A673 (cell line): ENCODE measurements around the gene KCNQ4. TPM values are rescaled to one million over a fixed set of nuclear protein-coding genes. Genes with fewer than 3 reads are reported as not detected.

Experiments used
- BruUV-seq: library from RNA; stranded (reverse); fragments of 400-500 nt; replicated peaks from 2 replicates; lab custom pipeline; 2021; lab: Mats Ljungman, UMichigan
- CTCF ChIA-PET: fragments of 300-600 bp; sonication (Branson Sonifier 250); formaldehyde crosslinking; loops from one replicate; lab custom pipeline; 2022; ENCODE audit warnings: antibody characterized with exemption; lab: Charles Lee
- POLR2A ChIA-PET: fragments of 300-600 bp; sonication (Branson Sonifier 250); formaldehyde crosslinking; loops from one replicate; lab custom pipeline; 2022; ENCODE audit warnings: antibody characterized with exemption; ENCODE audit not compliant: low non-redundant PET; lab: Charles Lee
- DNase-seq: peaks from one replicate; pipeline ENCODE4 v3.0.0-alpha.2; 2015; ENCODE audit warnings: low spot score
- H3K27ac ChIP-seq: fragments of 200-600 bp; sonication (generic); 2 replicates; pipeline ENCODE4 v1.5.1; 2016; ENCODE audit warnings: mixed run types, low read depth, mild to moderate bottlenecking, mixed read lengths, antibody characterized with exemption, low read length; ENCODE audit not compliant: poor library complexity, severe bottlenecking
- H3K27me3 ChIP-seq: fragments of 200-600 bp; sonication (generic); replicated peaks from 2 replicates; pipeline ENCODE4 v1.6.1; 2017; ENCODE audit warnings: mixed run types, low read depth, mild to moderate bottlenecking, mixed read lengths, antibody characterized with exemption, low read length; ENCODE audit not compliant: insufficient read depth, poor library complexity
- H3K36me3 ChIP-seq: fragments of 200-600 bp; sonication (generic); 2 replicates; pipeline ENCODE4 v1.6.1; 2016; ENCODE audit warnings: mixed run types, mild to moderate bottlenecking, mixed read lengths, antibody characterized with exemption, low read length; ENCODE audit not compliant: insufficient read depth, poor library complexity, severe bottlenecking
- H3K4me1 ChIP-seq: fragments of 200-600 bp; sonication (generic); 2 replicates; pipeline ENCODE4 v1.6.1; 2017; ENCODE audit warnings: mixed run types, mild to moderate bottlenecking, mixed read lengths, antibody characterized with exemption, low read length; ENCODE audit not compliant: insufficient read depth, poor library complexity, severe bottlenecking
- H3K4me3 ChIP-seq: fragments of 200-600 bp; sonication (generic); 2 replicates; pipeline ENCODE4 v1.5.1; 2016; ENCODE audit warnings: low read depth, mixed run types, mild to moderate bottlenecking, mixed read lengths, low read length; ENCODE audit not compliant: poor library complexity, severe bottlenecking
- H3K9me3 ChIP-seq: fragments of 200-600 bp; sonication (generic); 2 replicates; pipeline ENCODE4 v1.6.1; 2016; ENCODE audit warnings: mixed run types, low read depth, mild to moderate bottlenecking, mixed read lengths, antibody characterized with exemption, low read length; ENCODE audit not compliant: poor library complexity, severe bottlenecking
- EZH2 ChIP-seq: fragments of 200-600 bp; sonication (generic); IDR thresholded peaks from 2 replicates; pipeline ENCODE4 v1.6.1; 2017; ENCODE audit warnings: borderline replicate concordance, low read depth, mild to moderate bottlenecking, mixed read lengths, antibody characterized with exemption, low read length; ENCODE audit not compliant: poor library complexity, severe bottlenecking
- intact Hi-C: fragments of 100-400 bp; cut with micrococcal nuclease; formaldehyde crosslinking; loops from one replicate; pipeline ENCODE4 v1.10.0; 2022; ENCODE audit not compliant: unreplicated experiment
- total RNA-seq: library from RNA; stranded (reverse); gene quantifications from 2 replicates; pipeline ENCODE4 v1.2.3, GENCODE V29; 2021
- TF ChIP-seq, protein P1 (sequence below): fragments of 300-800, 200-600 bp; sonication (generic); conservative IDR thresholded peaks from 2 replicates; pipeline ENCODE4 v1.5.1; 2017; ENCODE audit warnings: low read depth, mild to moderate bottlenecking, antibody characterized with exemption, low read length, moderate library complexity, mixed read lengths

Gene KCNQ4
- total RNA-seq, 1 experiment from 2014 or later: 0.62 TPM

DNA sequence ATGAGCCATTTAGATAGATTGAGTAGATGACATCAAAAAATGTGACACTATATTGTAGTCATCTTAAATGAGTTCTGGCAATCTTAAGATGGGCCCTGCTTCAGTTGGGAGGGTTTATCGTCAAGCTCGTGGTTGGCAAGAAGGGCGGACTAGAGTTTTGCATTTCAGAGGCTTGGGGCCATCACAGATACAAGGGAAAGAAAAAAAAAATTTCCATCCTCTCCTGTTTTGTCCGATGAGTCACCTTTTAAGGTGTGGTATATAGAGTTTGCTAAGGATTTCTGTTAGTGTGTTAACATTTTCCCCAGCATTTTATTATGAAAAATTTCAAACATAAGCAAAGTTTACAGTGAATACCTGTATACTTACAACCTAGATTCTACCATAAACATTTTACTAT is 31.8 kb upstream of the KCNQ4 start:
- no peaks in the 10 kb centered on the region for H3K9me3 ChIP-seq
- CTCF ChIA-PET: no interaction called here
- POLR2A ChIA-PET: no interaction called here
- H3K27ac ChIP-seq: no peak overlapping the region
- no peaks in the 10 kb centered on the region for H3K27me3 ChIP-seq
- no TSS peak for BruUV-seq
- DNase-seq: no peak
- no peak for TF ChIP-seq EZH2
- TF ChIP-seq, protein P1, sequence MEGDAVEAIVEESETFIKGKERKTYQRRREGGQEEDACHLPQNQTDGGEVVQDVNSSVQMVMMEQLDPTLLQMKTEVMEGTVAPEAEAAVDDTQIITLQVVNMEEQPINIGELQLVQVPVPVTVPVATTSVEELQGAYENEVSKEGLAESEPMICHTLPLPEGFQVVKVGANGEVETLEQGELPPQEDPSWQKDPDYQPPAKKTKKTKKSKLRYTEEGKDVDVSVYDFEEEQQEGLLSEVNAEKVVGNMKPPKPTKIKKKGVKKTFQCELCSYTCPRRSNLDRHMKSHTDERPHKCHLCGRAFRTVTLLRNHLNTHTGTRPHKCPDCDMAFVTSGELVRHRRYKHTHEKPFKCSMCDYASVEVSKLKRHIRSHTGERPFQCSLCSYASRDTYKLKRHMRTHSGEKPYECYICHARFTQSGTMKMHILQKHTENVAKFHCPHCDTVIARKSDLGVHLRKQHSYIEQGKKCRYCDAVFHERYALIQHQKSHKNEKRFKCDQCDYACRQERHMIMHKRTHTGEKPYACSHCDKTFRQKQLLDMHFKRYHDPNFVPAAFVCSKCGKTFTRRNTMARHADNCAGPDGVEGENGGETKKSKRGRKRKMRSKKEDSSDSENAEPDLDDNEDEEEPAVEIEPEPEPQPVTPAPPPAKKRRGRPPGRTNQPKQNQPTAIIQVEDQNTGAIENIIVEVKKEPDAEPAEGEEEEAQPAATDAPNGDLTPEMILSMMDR: no peak
- intact Hi-C loops: no loop called here
- H3K4me1 ChIP-seq: no peaks in the 10 kb centered on the region
- peaks cover 68% of the 10 kb centered on the region for H3K36me3 ChIP-seq
- H3K4me3 ChIP-seq: no peak overlapping the region

DNA sequence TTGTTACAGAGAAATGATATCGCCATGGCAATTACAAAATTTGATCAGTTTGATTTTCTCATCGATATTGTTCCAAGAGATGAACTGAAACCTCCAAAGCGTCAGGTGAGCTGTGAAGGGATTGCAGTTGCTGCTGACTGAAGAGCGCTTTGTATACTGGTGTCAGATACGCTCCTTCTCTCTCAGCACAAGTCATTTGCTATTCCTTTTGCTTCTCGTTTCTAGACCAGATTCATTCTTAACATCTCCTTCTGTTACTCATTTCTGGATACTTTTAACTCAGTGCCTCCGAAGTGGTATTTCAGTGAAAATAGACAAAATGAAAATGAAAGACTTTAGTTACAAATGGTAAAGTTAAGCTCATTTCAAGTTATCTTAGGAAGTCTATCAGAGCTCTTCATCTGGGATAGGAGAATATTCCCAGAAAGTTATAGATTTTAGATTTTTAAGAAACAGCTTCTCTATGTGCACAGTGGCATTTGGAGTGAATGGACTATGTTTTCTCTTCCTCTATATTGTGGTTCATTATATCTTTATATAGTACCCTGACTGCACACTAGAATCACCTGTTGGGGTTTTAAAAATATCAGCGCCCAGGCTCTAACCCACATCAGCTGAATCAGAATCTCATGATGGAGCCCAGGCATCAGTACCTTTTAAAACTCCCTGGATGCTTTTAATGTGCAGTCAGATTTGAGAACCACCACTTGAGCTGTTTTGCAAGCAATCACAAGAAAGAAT is 30.3 kb upstream of the KCNQ4 start:
- no peaks in the 10 kb centered on the region for H3K9me3 ChIP-seq
- no peak overlapping the region for H3K27ac ChIP-seq
- H3K27me3 ChIP-seq: no peaks in the 10 kb centered on the region
- CTCF ChIA-PET: no interaction called here
- no peaks in the 10 kb centered on the region for H3K4me1 ChIP-seq
- H3K36me3 ChIP-seq: peaks cover 79% of the 10 kb centered on the region
- no TSS peak for BruUV-seq
- intact Hi-C loops: no loop called here
- DNase-seq: no peak
- POLR2A ChIA-PET: no interaction called here
- no peak for TF ChIP-seq EZH2
- TF ChIP-seq, protein P1: no peak
- no peak overlapping the region for H3K4me3 ChIP-seq

DNA sequence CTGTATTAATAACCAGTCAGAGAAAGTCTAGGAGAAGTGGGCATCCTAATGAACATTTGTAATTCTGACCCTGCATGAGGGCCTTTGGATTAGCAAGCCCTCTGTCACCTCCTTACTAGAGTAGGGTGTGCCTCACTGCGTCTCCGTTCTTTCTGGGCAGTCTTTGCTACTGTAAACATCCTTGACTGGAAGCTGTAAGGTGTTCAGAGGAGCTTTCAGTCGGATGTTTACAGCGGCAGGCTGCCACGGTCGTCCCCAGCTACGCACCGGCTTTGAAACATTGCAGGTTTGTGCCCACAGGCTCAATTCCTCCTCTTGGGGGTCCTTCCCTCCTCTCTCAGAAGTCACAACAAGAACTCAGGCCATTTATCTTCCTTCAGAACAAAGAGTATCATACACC is 29.4 kb upstream of the KCNQ4 start:
- peaks cover 79% of the 10 kb centered on the region for H3K36me3 ChIP-seq
- H3K27ac ChIP-seq: no peak overlapping the region
- POLR2A ChIA-PET: no interaction called here
- TF ChIP-seq EZH2: no peak
- TF ChIP-seq, protein P1: no peak
- no peaks in the 10 kb centered on the region for H3K4me1 ChIP-seq
- CTCF ChIA-PET: no interaction called here
- DNase-seq: no peak
- no peak overlapping the region for H3K4me3 ChIP-seq
- BruUV-seq: no TSS peak
- intact Hi-C loops: no loop called here
- H3K27me3 ChIP-seq: no peaks in the 10 kb centered on the region
- no peaks in the 10 kb centered on the region for H3K9me3 ChIP-seq
